ENCODE results near the gene BATF3.

BATF3 gene

DNA sequence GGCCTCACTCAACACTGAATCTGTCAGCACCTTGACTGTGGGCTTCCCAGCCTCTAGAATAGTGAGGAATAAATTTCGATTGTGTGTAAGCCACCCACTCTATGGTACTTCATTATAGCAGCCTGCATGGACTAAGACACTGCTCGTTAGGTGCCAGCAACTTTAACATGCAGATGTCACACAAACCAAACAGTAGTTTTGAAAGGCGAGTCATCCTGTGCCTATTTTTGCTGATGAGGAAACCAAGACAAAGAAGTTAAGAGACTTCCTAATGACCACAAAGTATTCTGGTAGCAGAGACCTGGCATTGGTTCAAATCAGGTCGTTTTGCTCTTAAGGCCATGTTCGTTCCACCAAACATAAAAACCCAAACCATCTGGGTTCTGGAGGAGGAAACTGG is 42.9 kb downstream of the BATF3 start:
- Histone ChIP-seq H3K4me2 (ENCODE audit: low read depth, low read length, poor library complexity, severe bottlenecking) (no peak overlapping the region), H3K36me3 (ENCODE audit: insufficient read depth, low read length) (no peaks in the 10 kb centered on the region), H3K9me3 (ENCODE audit: insufficient read depth, low read depth, low read length) (no peaks in the 10 kb centered on the region), H2AFZ (ENCODE audit: low read length) (no peak overlapping the region), H4K20me1 (ENCODE audit: insufficient read depth, low read length, poor library complexity, severe bottlenecking) (no peaks in the 10 kb centered on the region), H3K4me3 (ENCODE audit: low read length, poor library complexity, severe bottlenecking) (no peak overlapping the region), H3K9me2 (replicated peaks; ENCODE audit: low read depth, low read length) (no peaks in the 10 kb centered on the region), H3K9ac (ENCODE audit: low read depth, low read length, poor library complexity, severe bottlenecking) (no peak overlapping the region), H3F3A (ENCODE audit: low read depth) (no peaks in the 10 kb centered on the region), H3K79me2 (ENCODE audit: insufficient read depth, low read length) (no peaks in the 10 kb centered on the region), H3K4me1 (ENCODE audit: insufficient read depth, low read length, poor library complexity, severe bottlenecking) (peaks cover 17% of the 10 kb centered on the region), H3K27me3 (ENCODE audit: insufficient read depth, low read length, poor library complexity, severe bottlenecking) (no peaks in the 10 kb centered on the region)
- TF ChIP-seq, protein P1, sequence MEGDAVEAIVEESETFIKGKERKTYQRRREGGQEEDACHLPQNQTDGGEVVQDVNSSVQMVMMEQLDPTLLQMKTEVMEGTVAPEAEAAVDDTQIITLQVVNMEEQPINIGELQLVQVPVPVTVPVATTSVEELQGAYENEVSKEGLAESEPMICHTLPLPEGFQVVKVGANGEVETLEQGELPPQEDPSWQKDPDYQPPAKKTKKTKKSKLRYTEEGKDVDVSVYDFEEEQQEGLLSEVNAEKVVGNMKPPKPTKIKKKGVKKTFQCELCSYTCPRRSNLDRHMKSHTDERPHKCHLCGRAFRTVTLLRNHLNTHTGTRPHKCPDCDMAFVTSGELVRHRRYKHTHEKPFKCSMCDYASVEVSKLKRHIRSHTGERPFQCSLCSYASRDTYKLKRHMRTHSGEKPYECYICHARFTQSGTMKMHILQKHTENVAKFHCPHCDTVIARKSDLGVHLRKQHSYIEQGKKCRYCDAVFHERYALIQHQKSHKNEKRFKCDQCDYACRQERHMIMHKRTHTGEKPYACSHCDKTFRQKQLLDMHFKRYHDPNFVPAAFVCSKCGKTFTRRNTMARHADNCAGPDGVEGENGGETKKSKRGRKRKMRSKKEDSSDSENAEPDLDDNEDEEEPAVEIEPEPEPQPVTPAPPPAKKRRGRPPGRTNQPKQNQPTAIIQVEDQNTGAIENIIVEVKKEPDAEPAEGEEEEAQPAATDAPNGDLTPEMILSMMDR (conservative IDR thresholded peaks at IDR 0.05; ENCODE audit: low read length), result no peak
- no peak for TF ChIP-seq EZH2phosphoT487 (IDR thresholded peaks at IDR 0.05; ENCODE audit: borderline replicate concordance)

DNA sequence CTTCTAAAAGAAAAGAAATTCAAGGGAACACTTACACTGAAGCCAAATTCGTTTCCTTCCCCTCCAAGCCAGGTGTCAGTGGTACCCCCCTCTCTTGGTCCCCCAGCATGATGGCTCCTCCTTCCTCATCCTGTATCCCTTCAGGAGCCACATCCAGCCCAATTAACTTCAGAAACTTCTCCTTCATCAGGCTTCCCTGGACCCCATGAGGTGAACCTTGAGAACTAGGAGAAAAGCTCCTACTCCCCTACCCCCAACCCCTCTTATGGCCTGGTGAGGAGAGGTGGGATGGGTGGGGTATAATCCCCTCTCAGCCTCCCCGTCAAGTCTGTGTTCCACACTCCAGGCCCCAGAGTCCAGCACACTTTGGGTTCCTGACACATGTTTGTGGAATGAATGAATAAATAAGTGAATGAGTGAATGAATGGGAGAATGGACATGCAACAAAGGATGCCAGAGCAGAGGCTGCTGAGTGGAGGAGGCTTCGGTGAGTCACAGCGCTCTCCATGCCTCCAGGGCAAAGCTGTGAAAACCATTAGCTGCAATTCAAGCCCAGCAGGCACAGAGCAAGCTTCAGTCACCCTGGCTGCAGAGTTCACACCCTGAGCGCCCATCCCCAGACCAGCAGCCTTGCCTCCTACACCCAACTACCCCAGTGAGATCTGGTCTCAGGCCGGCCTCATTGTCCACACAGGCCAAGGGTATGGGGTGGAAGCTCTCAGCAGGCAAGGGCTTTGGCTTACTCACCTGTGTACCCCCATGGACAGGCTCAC is 43.8 kb downstream of the BATF3 start:
- Histone ChIP-seq H2AFZ (ENCODE audit: low read length) (no peak overlapping the region), H3F3A (ENCODE audit: low read depth) (no peaks in the 10 kb centered on the region), H4K20me1 (ENCODE audit: insufficient read depth, low read length, poor library complexity, severe bottlenecking) (no peaks in the 10 kb centered on the region), H3K9ac (ENCODE audit: low read depth, low read length, poor library complexity, severe bottlenecking) (no peak overlapping the region), H3K27me3 (ENCODE audit: insufficient read depth, low read length, poor library complexity, severe bottlenecking) (no peaks in the 10 kb centered on the region), H3K9me2 (replicated peaks; ENCODE audit: low read depth, low read length) (no peaks in the 10 kb centered on the region), H3K36me3 (ENCODE audit: insufficient read depth, low read length) (no peaks in the 10 kb centered on the region), H3K79me2 (ENCODE audit: insufficient read depth, low read length) (no peaks in the 10 kb centered on the region), H3K4me1 (ENCODE audit: insufficient read depth, low read length, poor library complexity, severe bottlenecking) (peaks cover 17% of the 10 kb centered on the region), H3K9me3 (ENCODE audit: insufficient read depth, low read depth, low read length) (no peaks in the 10 kb centered on the region), H3K4me3 (ENCODE audit: low read length, poor library complexity, severe bottlenecking) (no peak overlapping the region), H3K4me2 (ENCODE audit: low read depth, low read length, poor library complexity, severe bottlenecking) (no peak overlapping the region)
- TF ChIP-seq, protein P1 (conservative IDR thresholded peaks at IDR 0.05; ENCODE audit: low read length), result no peak
- no peak for TF ChIP-seq EZH2phosphoT487 (IDR thresholded peaks at IDR 0.05; ENCODE audit: borderline replicate concordance)

DNA sequence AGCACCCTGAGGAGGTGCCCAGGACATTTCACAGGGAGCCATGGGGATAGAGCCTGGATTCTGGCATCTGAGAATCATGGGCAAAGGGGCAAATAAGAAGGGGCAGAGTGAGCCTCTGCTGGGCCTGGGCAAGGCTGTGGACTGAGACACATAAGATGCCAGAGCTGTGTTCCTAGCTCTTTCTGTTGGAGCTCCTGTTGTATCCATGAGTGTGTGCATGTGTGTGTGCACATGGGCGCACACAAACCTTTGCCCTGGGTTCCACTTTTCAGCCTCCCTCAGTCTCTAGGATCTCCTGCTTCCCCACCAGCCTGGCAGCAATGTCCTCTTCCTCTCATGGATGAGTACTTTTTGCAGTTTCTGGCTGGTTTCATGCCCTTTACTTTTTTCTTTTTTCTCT is 47.0 kb downstream of the BATF3 start:
- H3K9me2 ChIP-seq (replicated peaks; ENCODE audit: low read depth, low read length), result no peaks in the 10 kb centered on the region
- TF ChIP-seq EZH2phosphoT487 (IDR thresholded peaks at IDR 0.05; ENCODE audit: borderline replicate concordance), result no peak
- TF ChIP-seq, protein P1 (conservative IDR thresholded peaks at IDR 0.05; ENCODE audit: low read length), result no peak

More for the DNA sequence above, 47.0 kb downstream of the BATF3 start:
- H4K20me1 ChIP-seq (ENCODE audit: insufficient read depth, low read length, poor library complexity, severe bottlenecking), result no peaks in the 10 kb centered on the region
- no peaks in the 10 kb centered on the region for H3K36me3 ChIP-seq (ENCODE audit: insufficient read depth, low read length)
- no peaks in the 10 kb centered on the region for H3F3A ChIP-seq (ENCODE audit: low read depth)
- H2AFZ ChIP-seq (ENCODE audit: low read length), result no peak overlapping the region
- H3K4me3 ChIP-seq (ENCODE audit: low read length, poor library complexity, severe bottlenecking), result no peak overlapping the region
- no peaks in the 10 kb centered on the region for H3K79me2 ChIP-seq (ENCODE audit: insufficient read depth, low read length)
- no peaks in the 10 kb centered on the region for H3K27me3 ChIP-seq (ENCODE audit: insufficient read depth, low read length, poor library complexity, severe bottlenecking)
- no peak overlapping the region for H3K4me2 ChIP-seq (ENCODE audit: low read depth, low read length, poor library complexity, severe bottlenecking)
- H3K9ac ChIP-seq (ENCODE audit: low read depth, low read length, poor library complexity, severe bottlenecking), result no peak overlapping the region
- H3K4me1 ChIP-seq (ENCODE audit: insufficient read depth, low read length, poor library complexity, severe bottlenecking), result peaks cover 17% of the 10 kb centered on the region
- H3K9me3 ChIP-seq (ENCODE audit: insufficient read depth, low read depth, low read length), result no peaks in the 10 kb centered on the region
